Astrocyte (in vitro differentiated cells and primary cell): Measurements from ENCODE around the gene MAGI1. TPM values are rescaled to one million over a fixed set of nuclear protein-coding genes. Genes with fewer than 3 reads are reported as not detected.
A peak's percentile ranks its signal among the peaks of the same experiment; 100 is the strongest.

ENCODE experiments used
- DNase-seq: peaks from one replicate; pipeline ENCODE4 v3.0.0-alpha.2; 2010; ENCODE audit warnings: low read depth
- FAIRE-seq: peaks from 2 replicates; lab custom pipeline; 2011; peaks lifted over from hg19 to GRCh38; lab: Jason Lieb, UNC
- H2AFZ ChIP-seq: 2 replicates; pipeline ENCODE4 v1.6.0; 2012; ENCODE audit warnings: low read depth, low read length, inconsistent platforms
- H3K27ac ChIP-seq: 2 replicates; pipeline ENCODE4 v1.5.1; 2011; ENCODE audit warnings: low read depth, low read length, inconsistent platforms
- H3K27me3 ChIP-seq: 2 replicates; pipeline ENCODE4 v1.6.0; 2011; ENCODE audit warnings: low read length, inconsistent platforms; ENCODE audit not compliant: insufficient read depth
- H3K36me3 ChIP-seq: 2 replicates; pipeline ENCODE4 v1.5.1; 2011; ENCODE audit warnings: low read length, inconsistent platforms; ENCODE audit not compliant: insufficient read depth
- H3K4me1 ChIP-seq: 2 replicates; pipeline ENCODE4 v1.5.1; 2011; ENCODE audit warnings: low read length, inconsistent platforms; ENCODE audit not compliant: insufficient read depth
- H3K4me2 ChIP-seq: 2 replicates; pipeline ENCODE4 v1.6.0; 2012; ENCODE audit warnings: low read length, inconsistent platforms
- H3K4me3 ChIP-seq: 2 replicates; pipeline ENCODE4 v1.5.1; 2011; ENCODE audit warnings: low read depth, mild to moderate bottlenecking, low read length, inconsistent platforms; ENCODE audit not compliant: insufficient read depth
- H3K79me2 ChIP-seq: 2 replicates; pipeline ENCODE4 v1.6.0; 2012; ENCODE audit warnings: mild to moderate bottlenecking, low read length, inconsistent platforms; ENCODE audit not compliant: insufficient read depth
- H3K9ac ChIP-seq: 2 replicates; pipeline ENCODE4 v1.6.0; 2012; ENCODE audit warnings: mild to moderate bottlenecking, low read length, inconsistent platforms
- H3K9me3 ChIP-seq: 2 replicates; pipeline ENCODE4 v1.5.1; 2012; ENCODE audit warnings: low read depth, mild to moderate bottlenecking, low read length, inconsistent platforms; ENCODE audit not compliant: insufficient read depth
- H4K20me1 ChIP-seq: 2 replicates; pipeline ENCODE4 v1.6.0; 2012; ENCODE audit warnings: low read length, inconsistent platforms; ENCODE audit not compliant: insufficient read depth
- H3K27ac Mint-ChIP-seq: one replicate; pipeline ENCODE4 v1.8.0; 2021; ENCODE audit warnings: mild to moderate bottlenecking, mixed read lengths; ENCODE audit not compliant: unreplicated experiment
- H3K27me3 Mint-ChIP-seq: one replicate; pipeline ENCODE4 v1.8.0; 2021; ENCODE audit warnings: low read depth, mixed read lengths; ENCODE audit not compliant: unreplicated experiment
- H3K36me3 Mint-ChIP-seq: one replicate; pipeline ENCODE4 v1.8.0; 2021; ENCODE audit warnings: low read depth, mixed read lengths; ENCODE audit not compliant: unreplicated experiment
- H3K4me1 Mint-ChIP-seq: one replicate; pipeline ENCODE4 v1.8.0; 2021; ENCODE audit warnings: low read depth, mixed read lengths; ENCODE audit not compliant: unreplicated experiment
- H3K4me3 Mint-ChIP-seq: one replicate; pipeline ENCODE4 v1.8.0; 2021; ENCODE audit warnings: mild to moderate bottlenecking, moderate library complexity, mixed read lengths; ENCODE audit not compliant: unreplicated experiment
- H3K9me3 Mint-ChIP-seq: one replicate; pipeline ENCODE4 v1.8.0; 2021; ENCODE audit warnings: mild to moderate bottlenecking, mixed read lengths; ENCODE audit not compliant: unreplicated experiment
- CTCF ChIP-seq: IDR thresholded peaks from 2 replicates; pipeline ENCODE4 v1.5.1; 2011; ENCODE audit warnings: low read depth, mild to moderate bottlenecking, inconsistent platforms, low read length, moderate library complexity; ENCODE audit not compliant: insufficient read depth
- EZH2 ChIP-seq: IDR thresholded peaks from 2 replicates; pipeline ENCODE4 v1.6.1; 2012; ENCODE audit warnings: mild to moderate bottlenecking, low read length, inconsistent platforms; ENCODE audit not compliant: insufficient read depth
- total RNA-seq: library from RNA; stranded (reverse); gene quantifications from 2 replicates; pipeline ENCODE4 v1.2.1, GENCODE V29; 2021

The MAGI1 gene
- total RNA-seq, 1 donor from 2014 or later = 31.8 TPM

GRCh38 chr3:65814845-65815578 is 223.7 kb downstream of the MAGI1 start:
- Histone ChIP-seq H3K9ac (no peak overlapping the region), H3K4me3 (no peak overlapping the region)

GRCh38 chr3:65811892-65812291 is 226.8 kb downstream of the MAGI1 start:
- no peak overlapping the region for H2AFZ ChIP-seq
- peak overlapping the region; percentile 10 for H3K9ac ChIP-seq
- FAIRE-seq = no peak
- Mint-ChIP-seq H3K4me1 (peaks cover 14% of the 10 kb centered on the region), H3K4me3 (no peak overlapping the region), H3K36me3 (no peaks in the 10 kb centered on the region), H3K27ac (no peak overlapping the region), H3K27me3 (no peaks in the 10 kb centered on the region), H3K9me3 (peaks cover 4% of the 10 kb centered on the region)
- H3K27ac ChIP-seq = peak overlapping the region; percentile 33
- no peaks in the 10 kb centered on the region for H3K9me3 ChIP-seq
- DNase-seq = peak; percentile 33
- peaks cover 8% of the 10 kb centered on the region for H3K4me1 ChIP-seq
- H3K4me3 ChIP-seq = no peak overlapping the region
- TF ChIP-seq CTCF (no peak), EZH2 (no peak)
- no peaks in the 10 kb centered on the region for H3K36me3 ChIP-seq
- peaks cover 4% of the 10 kb centered on the region for H4K20me1 ChIP-seq
- no peaks in the 10 kb centered on the region for H3K27me3 ChIP-seq
- peak overlapping the region; percentile 65 for H3K4me2 ChIP-seq
- no peaks in the 10 kb centered on the region for H3K79me2 ChIP-seq

More at GRCh38 chr3:65814845-65815578, 223.7 kb downstream of the MAGI1 start:
- H3K79me2 ChIP-seq = peaks cover 1% of the 10 kb centered on the region
- Mint-ChIP-seq H3K9me3 (peaks cover 4% of the 10 kb centered on the region), H3K4me3 (no peak overlapping the region), H3K27me3 (no peaks in the 10 kb centered on the region), H3K36me3 (no peaks in the 10 kb centered on the region), H3K27ac (no peak overlapping the region), H3K4me1 (peaks cover 14% of the 10 kb centered on the region)
- TF ChIP-seq EZH2 (no peak), CTCF (no peak)
- H3K9me3 ChIP-seq = no peaks in the 10 kb centered on the region
- no peaks in the 10 kb centered on the region for H3K36me3 ChIP-seq
- no peak overlapping the region for H3K4me2 ChIP-seq
- H3K27me3 ChIP-seq = no peaks in the 10 kb centered on the region
- H3K4me1 ChIP-seq = peaks cover 8% of the 10 kb centered on the region
- H3K27ac ChIP-seq = no peak overlapping the region
- DNase-seq = no peak
- H2AFZ ChIP-seq = no peak overlapping the region
- peaks cover 5% of the 10 kb centered on the region for H4K20me1 ChIP-seq
- FAIRE-seq = no peak
